Fibroblast of villous mesenchyme (primary cell): ENCODE data around the gene CST7. TPM values are rescaled to one million over a fixed set of nuclear protein-coding genes. Genes with fewer than 3 reads are reported as not detected.
"Not testable (repeated sequence)": the region's sequence is repeated elsewhere in the genome, so short reads cannot be mapped to it uniquely, and the experiment has no call there.

Source experiments
- DNase-seq: peaks from one replicate; pipeline ENCODE4 v3.0.0-alpha.2; 2010; ENCODE audit warnings: low read depth
- H3K4me3 ChIP-seq: 2 replicates; pipeline ENCODE4 v1.5.1; 2011; ENCODE audit warnings: low read depth, mild to moderate bottlenecking, low read length
- total RNA-seq: library from RNA; depleted of rRNA; stranded (reverse); fragments of >200 nt; gene quantifications from 2 replicates; pipeline ENCODE4 v1.2.3, GENCODE V29; 2012
- TF ChIP-seq, protein P1 (sequence below): IDR thresholded peaks from 2 replicates; pipeline ENCODE4 v1.5.1; 2012; ENCODE audit warnings: low read depth, mild to moderate bottlenecking, low read length; ENCODE audit not compliant: insufficient read depth

Gene CST7
- total RNA-seq, 1 donor: not detected

DNA sequence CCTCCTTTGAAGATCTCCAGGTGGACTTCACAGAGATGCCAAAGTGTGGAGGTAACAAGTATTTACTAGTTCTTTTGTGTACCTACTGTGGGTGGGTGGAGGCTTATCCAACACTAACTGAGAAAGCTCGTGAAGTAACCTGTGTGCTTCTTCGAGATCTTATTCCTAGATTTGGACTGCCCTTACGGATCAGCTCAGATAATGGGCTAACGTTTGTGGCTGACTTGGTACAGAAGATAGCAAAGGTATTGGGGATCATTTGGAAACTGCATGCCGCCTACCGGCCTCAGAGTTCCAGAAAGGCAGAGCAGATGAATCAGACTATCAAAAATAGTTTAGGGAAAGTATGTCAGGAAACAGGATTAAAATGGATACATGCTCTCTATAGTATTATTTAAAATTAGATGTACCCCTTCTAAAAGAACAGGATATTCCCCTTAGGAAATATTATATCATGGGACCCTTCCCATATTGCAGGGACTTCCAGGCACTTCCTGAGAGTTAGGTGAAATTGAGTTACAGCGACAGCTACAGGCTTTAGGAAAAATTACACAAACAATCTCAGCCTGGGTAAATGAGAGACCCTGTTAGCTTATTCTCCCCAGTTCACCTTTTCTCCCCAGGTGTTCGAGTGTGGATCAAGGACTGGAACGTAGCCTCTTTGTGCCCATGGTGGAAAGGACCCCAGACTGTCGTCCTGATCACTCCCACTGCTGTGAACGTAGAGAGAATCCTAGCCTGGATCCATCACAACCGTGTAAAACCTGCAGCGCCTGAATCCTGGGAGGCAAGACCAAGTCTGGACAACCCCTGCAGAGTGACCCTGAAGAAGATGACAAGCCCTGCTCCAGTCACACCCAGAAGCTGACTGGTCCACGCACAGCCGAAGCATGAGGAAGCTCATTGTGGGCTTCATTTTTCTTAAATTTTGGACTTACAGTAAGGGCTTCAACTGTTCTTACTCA, 18.1 kb upstream of the CST7 start:
- not testable (repeated sequence) for DNase-seq, H3K4me3 ChIP-seq
- TF ChIP-seq, protein P1, sequence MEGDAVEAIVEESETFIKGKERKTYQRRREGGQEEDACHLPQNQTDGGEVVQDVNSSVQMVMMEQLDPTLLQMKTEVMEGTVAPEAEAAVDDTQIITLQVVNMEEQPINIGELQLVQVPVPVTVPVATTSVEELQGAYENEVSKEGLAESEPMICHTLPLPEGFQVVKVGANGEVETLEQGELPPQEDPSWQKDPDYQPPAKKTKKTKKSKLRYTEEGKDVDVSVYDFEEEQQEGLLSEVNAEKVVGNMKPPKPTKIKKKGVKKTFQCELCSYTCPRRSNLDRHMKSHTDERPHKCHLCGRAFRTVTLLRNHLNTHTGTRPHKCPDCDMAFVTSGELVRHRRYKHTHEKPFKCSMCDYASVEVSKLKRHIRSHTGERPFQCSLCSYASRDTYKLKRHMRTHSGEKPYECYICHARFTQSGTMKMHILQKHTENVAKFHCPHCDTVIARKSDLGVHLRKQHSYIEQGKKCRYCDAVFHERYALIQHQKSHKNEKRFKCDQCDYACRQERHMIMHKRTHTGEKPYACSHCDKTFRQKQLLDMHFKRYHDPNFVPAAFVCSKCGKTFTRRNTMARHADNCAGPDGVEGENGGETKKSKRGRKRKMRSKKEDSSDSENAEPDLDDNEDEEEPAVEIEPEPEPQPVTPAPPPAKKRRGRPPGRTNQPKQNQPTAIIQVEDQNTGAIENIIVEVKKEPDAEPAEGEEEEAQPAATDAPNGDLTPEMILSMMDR: peak; percentile 32

DNA sequence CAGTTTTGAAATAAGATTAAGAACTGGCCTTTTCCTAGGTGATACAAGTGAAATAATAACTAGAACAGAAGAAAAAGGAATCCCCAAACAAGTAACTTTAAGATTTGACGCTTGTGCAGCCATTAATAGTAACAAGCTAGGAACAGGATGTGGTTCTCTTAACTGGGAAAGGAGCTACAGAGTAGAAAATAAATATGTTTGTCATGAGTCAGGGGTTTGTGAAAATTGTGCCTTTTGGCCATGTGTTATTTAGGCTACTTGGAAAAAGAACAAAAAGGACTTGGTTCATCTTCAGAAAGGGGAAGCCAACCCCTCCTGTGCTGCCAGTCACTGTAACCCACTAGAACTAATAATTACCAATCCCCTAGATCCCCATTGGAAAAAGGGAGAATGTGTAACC, 17.2 kb upstream of the CST7 start:
- peak; percentile 5 for DNase-seq
- H3K4me3 ChIP-seq: not testable (repeated sequence)

GRCh38 chr20:24933266-24933908, 15.7 kb upstream of the CST7 start:
- H3K4me3 ChIP-seq: no peak overlapping the region
- no peak for DNase-seq
- TF ChIP-seq, protein P1: no peak

DNA sequence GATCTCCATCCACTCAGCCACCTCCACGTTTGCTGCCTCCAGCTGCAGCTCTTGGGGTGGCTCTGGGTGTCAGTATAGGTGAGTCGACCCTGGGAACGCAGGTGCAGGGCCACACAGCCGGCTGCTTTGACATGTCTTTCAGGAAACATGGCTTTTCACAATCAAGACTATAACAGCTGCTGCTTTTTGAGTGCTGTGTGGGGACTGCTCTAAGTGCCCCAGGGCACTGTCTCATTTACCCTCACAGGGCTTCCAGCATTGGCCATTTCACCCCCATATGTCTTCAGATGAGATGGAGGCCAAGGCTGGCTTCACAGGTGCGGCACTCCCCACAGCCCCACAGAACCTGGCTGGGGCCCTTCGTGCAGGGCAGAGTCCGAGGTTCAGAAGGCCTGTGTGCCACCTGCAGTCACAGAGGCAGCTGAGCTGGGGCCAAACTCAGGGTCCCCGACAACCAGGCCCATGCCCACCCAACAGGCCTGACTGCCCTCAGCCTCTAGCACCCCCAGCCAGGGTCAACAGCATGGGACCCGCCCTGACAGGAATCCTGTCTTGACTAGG, 14.9 kb upstream of the CST7 start:
- H3K4me3 ChIP-seq: no peak overlapping the region
- DNase-seq: no peak
- TF ChIP-seq, protein P1: no peak

DNA sequence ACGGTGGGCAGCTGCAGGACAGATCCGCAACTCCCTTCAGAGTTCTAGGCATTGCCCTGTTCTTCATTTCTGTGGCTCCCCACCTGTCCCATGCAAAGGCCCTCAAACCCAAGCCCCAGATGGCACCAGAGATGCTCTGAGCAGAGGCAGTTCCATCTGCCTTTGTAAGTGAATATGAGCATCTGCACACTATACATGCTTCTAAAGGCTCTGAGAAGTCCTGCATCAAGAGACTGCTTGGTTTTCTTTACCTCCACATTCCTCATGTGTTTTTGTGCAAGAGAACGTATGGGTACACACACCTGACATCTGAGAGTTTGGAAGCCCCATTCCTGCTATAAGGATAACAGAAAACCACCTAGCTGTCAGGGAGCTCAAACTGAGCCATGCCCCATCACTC, 14.4 kb upstream of the CST7 start:
- TF ChIP-seq, protein P1: no peak
- DNase-seq: no peak
- no peak overlapping the region for H3K4me3 ChIP-seq

GRCh38 chr20:24935140-24935539, 13.9 kb upstream of the CST7 start:
- no peak for DNase-seq
- TF ChIP-seq, protein P1: no peak

DNA sequence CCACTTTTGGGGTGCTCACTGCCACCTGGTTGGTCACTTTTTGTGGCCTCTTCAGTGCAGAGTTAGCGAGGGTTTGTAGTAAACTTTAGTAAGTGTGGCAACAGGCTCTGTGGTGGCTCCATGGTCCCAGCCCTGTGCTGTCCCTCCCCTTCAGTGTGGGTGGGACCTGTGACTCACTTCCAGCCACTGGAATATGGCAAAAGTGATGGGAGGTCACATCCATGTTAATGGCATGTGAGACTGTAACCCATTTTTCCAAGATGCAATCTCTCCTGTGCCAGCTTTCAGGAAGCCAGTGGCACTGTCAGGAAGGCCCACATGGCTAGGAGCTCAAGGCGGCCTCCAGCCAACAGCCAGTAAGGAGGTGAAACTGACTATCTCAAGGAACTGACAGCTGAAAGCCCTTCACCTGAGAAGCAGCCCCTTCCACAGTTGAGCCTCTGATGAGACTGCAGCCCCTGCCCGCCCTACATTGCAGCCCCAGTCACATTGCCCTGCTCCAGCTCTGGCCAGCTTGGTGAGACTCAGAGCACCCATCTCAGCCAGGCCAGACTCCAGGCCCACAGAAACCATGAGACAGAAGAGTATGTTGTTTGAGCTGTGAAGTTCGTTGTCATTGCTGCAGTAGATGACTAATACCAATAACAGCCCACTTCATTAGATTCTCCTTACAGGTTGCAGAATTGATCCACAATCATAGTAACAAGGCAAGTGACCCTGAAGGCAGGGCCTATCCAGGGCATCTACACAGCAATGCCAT, 13.1 kb upstream of the CST7 start:
- H3K4me3 ChIP-seq: no peak overlapping the region
- DNase-seq: no peak
- TF ChIP-seq, protein P1: no peak

More at GRCh38 chr20:24935140-24935539, 13.9 kb upstream of the CST7 start:
- no peak overlapping the region for H3K4me3 ChIP-seq
